Stimulated activated CD8-positive, alpha-beta memory T cell treated with anti-CD3 and anti-CD28 coated beads, Interleukin-12 subunit alpha, Interleukin-12 subunit beta, amount 100 ng/mL, for 24 hours (primary cell): ENCODE measurements around the gene ADPRHL1.
"Not testable (repeated sequence)": the region's sequence is repeated elsewhere in the genome, so short reads cannot be mapped to it uniquely, and the experiment has no call there.

Source experiments
- DNase-seq: peaks from one replicate; pipeline ENCODE4 v3.0.0-alpha.2; 2020; ENCODE audit errors: extremely low read depth

Gene ADPRHL1

DNA sequence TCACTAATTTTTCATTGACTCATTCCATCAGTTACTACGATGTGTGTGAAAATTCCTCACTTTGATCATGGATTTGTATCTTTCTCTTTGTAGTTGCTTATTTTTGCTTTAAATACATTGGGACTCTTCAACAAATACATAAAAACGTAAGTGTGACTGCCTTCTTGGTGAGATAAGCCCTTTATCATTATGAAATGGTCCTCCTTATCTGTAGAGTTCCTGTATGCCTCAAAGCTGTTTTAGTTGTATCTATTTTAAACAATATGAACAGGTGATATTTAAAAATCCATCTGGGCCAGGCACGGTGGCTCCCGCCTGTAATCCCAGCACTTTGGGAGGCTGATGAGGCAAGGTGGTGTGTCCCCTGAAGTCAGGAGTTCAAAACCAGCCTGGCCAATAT, 25.9 kb upstream of the ADPRHL1 start:
- no peak for DNase-seq

DNA sequence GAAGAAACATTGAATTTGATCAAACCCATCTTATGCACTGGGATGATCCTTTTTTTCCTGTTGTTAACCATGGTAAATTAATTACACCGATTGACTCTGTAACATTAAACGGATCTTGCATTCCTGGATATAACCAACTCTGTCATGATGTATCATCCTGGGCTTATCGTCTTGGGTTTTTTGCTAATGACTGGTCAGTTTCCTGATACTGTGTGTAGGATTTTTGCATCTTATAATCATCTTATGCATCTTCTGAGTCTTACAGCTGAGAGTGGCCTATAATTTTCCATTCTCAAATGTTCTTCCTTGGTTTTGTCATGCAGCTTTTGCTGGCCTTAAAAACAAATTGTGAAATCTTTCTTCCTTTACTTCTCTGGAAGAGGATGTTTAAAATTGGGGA, 24.4 kb upstream of the ADPRHL1 start:
- no peak for DNase-seq

DNA sequence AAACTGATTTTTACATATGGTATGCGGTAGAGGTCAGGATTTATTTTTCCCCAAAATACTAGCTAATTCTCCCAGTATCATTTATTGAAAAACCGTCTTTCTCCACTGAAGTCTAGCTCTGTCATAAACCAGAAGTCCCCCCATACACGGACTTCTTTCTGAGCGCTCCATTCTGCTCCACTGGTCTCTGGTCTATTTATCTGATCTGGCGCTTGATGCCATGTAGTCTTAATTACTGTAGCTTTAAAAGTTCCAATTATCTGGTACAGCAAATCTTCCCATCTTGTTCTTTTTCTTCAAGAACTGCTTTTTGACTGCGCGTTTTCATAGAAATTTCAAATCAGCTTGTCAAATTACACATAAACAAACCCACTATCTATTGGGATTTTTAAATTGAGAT, 23.5 kb upstream of the ADPRHL1 start:
- DNase-seq = no peak

DNA sequence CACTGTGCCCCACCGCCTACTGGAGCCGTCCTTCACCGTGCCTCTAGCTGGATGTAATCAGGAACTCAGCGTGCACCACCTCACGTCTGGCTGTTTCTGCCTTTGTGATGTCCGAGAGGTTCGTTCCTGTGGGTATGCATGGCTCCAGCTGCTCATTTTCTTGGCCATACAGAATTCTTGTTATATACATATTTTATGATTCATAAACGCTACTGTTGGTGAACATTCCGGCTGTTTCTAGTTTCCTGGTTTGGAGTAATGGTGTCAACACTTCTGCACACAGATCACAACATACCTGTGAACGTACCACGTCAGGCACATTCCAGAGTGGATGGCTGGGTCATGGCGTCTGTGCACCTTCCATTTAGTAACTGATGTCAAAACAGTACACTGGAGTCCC, 22.6 kb upstream of the ADPRHL1 start:
- no peak for DNase-seq

DNA sequence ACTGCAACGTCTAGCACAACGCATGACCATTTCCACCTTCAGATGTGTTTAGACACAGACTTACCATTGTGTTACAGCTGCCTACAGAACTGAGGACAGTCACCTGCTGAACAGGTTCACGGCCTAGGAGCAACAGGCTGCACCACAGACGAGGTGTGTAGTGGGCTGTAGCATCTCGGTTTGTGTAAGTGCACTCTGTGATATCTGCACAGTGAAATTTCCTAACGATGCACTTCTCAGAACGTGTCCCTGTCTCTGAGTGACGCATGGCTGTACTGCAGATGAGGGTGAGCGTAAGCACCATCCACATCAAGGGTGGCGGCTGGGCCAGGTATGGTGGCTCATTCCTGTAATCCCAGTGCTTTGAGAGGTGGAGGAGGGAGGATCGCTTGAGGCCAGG, 22.0 kb upstream of the ADPRHL1 start:
- no peak for DNase-seq

DNA sequence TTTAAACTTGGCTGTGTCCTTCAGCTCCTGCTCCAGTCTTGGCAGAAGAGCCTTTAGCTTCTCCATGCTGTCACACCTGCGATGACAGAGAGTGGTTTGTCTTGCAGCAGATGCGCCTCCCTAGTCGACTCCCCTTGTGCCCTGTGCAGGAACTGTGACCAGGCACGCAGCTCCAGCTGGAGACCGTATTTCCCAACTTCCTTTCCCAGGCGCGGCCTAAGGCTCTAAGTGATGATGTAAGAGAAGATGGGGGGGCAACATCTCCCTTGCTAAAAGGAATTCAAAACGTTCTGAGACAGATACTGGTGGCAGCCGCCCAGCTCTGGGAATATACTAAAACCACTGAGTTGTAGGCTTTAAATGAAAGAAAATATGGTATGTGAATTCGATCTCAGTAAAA, 20.9 kb upstream of the ADPRHL1 start:
- no peak for DNase-seq

DNA sequence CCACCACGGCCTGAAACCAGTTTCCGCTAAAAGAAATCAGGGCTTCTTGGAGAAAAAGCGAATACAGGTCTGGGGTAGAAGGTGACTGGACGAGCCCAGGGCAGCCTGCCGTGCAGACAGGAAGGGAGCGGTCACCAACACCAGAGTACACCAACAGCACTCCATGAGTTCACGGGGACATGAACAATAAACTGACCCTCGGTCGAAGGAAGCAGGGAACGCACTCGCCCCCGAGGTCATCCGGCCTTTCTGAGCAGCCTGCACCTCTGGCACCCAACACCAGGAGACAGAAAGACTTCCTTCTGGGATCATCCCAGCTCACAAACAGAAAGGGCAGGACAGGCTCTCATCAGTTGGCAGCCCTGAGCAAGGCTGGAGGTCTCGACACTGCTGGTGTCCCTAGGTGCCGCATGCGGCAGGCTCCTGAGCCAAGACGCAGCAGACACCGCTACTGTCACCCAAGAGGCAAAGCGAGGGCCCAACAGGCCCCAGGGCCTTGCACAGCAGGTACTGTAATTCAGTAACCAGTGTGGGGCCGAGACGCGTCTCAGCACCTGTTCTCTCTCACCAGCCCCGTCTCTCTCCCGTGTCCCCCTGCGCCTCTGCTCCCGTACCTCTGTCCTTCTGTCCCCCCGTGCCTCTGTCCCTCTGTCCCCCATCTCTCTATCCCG, 19.2 kb upstream of the ADPRHL1 start:
- no peak for DNase-seq

DNA sequence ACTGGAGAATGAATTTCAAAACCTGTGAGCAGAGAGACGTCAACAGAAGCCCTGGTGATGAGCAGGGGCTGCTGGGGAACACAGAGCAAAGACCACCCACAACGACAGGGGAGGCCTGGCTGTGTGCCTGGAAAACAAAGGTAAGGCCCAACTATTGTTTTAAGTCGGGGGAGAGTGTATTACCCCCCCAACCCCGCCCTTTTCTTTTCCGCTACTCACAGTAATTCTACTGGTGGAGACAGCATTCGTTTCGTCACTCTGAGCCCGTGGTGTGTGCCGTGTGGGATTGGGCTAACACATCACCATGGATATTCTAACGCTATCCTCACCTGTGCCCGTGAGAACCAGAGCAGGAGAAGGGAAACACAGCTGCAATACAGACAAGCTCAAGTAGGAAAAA, 18.6 kb upstream of the ADPRHL1 start:
- DNase-seq = no peak

DNA sequence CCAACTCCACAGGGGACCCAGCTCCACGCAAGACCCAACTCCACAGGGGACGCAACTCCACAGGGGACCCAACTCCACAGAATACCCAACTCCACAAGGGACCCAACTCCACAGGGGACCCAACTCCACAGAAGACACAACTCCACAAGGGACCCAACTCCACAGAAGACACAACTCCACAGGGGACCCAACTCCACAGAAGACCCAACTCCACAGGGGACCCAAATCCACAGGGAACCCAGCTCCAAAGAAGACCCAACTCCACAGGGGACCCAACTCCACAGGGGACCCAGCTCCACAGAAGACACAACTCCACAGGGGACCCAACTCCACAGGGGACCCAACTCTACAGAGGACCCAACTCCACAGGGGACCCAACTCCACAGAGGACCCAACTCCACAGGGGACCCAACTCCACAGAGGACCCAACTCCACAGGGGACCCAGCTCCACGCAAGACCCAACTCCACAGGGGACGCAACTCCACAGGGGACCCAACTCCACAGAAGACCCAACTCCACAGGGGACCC, 17.4 kb upstream of the ADPRHL1 start:
- DNase-seq = not testable (repeated sequence)

DNA sequence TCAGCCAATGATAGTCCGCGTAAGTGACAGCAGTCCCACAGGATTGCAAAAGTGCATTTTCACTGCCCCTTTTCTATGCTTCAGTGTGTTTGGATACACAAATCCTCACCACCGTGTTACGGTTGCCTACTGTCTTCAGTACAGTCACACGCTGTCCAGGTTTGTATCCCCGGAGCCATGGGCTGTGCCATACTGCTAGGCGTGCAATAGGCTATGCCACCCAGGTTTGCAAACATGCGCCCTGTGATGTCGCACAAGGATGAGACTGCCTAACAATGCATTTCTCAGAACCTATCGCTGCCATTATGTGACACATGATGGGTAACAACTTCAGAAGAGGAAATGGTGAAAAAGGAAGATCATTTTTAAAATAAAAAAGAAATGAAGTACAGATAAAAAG, 16.8 kb upstream of the ADPRHL1 start:
- no peak for DNase-seq

DNA sequence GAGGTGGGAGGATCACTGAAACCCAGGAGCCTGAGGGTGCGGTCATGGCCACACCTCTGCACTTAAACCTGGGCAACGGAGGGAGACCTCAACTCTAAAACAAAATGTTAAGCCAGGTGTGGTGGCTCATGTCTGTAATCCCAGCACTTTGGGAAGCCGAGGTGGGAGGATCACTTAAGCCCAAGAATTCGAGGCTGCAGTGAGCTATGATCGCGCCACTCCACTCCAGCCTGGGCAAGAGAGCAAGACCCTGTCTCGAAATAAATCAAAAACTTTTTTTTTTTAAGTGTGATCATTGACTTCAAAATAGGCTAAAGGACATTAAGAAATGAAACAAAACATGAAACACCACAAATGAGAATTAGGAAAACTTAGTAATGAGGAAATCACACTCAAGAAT, 16.3 kb upstream of the ADPRHL1 start:
- DNase-seq = no peak

DNA sequence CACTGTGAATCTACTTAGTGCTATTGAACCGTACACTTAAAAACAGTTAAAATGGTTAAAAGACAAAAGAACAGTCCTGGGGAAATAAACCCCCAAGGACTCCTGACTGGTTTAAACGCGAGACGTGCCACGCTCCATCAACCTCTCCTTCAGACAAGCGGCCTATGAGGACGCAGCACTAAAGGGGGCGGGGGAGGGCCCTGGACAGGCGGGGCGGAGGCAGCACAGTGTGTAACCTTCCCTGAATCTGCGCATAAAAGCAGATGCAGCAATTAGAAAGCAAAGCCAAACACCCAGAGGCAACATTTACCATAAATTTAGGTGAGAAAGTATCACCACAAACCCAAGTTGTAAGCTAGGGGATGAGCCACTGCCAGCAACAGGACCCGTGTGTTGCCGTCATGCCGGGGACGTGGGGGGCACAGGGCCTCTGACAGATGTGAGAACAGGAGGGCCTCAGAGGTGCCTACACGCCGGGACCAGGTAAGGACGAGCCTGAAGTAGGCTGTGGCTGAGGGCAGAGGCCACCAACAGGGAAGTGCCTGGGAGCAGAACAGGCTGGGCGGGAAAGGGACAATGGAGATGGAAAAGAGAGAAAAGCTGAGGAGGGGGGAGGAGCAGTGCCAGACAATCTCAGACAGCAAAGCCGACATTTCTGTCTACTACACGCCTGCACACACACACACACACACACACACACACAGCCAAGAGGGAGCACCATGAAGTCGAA, 15.3 kb upstream of the ADPRHL1 start:
- DNase-seq = no peak

DNA sequence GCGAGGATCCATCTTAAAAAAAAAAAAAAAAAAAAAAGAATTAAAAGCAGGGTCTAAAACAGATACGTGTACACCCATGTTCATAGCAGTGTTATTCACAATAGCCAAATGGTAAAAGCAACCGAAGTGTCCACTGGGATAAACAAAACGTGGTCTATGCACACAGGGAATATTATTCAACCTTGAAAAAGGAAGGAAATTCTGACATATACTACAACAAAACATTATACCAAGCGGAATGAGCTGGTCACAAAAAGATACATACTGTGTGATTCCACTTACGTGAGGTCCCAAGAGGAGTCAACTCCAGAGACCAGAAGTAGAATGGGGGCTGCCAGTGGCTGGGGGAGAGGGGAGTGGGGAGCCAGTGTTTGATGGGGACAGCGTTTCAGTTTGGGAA, 14.7 kb upstream of the ADPRHL1 start:
- no peak for DNase-seq

DNA sequence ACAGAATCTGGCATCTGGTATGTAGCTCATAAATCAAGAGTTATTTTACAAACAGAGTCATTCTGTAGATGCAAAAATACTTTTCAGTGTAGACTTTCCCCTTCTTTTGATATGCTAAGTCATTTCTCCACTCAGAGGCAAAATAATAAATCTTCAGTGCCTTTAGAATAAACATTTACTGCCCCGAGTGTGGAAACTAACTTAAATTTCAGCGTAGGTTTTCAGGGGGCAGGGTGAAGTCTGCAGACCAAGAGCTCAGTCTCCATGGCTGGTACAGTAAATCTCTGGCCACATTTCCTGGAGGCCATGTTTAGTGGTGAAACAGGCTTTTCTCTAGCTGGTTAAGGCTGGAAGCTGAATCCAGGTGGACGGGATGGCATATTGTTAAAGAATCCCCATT, 13.1 kb upstream of the ADPRHL1 start:
- no peak for DNase-seq

DNA sequence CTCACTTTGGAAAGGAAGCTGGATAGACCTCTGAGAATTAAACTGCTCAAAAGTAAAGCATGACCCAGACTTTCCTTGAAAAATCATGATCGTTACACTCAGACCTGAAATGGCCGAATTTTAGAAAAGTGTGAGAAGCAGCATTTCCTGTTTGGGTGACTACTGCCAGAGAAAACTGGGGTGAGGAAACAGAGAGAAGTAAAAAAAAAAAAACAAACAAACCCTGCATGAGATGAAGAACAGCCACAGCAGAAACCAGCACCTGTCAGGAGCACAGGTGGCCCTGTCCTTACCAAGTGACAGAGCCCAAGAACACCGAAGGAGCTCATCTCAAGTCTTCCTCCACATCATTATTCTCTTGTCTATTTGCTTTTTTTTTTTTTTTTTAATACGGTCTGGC, 12.0 kb upstream of the ADPRHL1 start:
- no peak for DNase-seq

DNA sequence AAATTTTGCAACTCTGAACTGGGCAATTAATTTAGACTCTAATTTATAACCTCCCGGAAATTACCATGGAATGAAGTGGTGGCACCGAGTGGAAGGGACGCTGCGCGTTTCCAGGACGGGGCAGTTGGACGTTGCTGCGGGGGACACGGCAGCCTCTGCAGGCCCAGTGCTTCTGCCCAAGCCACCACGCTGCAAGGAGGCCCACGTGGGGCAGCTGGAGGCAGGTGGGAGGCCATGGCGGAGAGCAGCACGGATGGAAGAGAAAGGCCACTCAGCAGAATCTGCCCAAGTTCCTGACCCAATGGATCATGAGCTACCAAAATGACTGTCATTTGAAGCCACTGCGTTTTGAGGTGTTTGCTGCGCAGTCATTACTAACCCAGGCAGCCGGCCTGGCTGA, 11.2 kb upstream of the ADPRHL1 start:
- DNase-seq = no peak

DNA sequence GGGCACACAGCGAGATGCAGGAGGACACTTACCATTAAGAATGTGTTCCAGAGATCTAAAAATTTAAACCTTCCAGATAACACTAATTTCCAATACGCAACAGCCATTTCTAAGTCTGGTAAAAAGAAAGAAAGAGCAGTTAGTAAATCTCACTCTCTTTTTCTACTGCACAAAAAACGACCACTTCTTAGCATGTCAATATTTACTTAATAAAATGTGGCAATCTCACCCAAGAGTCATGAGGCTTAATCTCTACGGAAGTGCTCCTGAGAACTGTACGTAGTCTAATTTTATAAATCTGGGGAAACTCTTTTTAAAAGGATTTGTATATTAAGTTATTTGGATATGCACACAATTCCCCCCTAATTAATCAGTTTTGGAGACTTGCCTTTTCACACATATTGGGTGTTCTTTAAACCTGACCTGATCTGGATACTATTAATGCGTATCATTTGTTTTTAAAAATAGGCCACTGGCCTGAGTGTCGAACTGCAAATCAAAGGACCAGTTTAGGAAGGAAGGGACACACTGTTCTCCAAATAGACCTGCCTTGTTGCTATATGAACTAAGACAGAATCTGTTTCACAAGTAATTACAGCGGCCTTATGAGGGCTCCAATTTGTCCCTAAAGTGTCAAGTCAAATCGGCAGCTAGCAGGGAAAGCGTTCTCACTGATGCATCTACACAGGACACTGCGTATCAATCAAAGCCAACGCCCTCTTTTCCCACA, 7.9 kb upstream of the ADPRHL1 start:
- DNase-seq = no peak

DNA sequence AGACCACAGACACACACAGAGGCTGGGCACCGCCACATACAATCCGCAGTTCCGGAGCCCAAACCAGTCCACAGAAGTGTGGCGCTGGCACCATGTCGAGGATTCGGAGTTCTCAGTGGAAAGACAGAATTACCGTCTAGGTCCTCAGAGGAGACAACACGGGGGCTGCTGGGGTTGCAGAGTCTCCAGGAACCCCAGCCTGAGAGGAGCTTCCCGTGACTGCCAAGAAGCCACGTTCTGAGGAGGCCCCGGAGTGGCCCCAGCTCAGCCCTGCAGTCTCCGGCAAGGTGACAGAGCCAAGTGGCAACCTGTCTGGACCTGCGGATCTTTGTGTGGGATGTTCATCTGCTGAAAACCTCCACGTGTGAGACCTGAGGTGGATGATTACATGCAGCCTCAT, 7.3 kb upstream of the ADPRHL1 start:
- no peak for DNase-seq

DNA sequence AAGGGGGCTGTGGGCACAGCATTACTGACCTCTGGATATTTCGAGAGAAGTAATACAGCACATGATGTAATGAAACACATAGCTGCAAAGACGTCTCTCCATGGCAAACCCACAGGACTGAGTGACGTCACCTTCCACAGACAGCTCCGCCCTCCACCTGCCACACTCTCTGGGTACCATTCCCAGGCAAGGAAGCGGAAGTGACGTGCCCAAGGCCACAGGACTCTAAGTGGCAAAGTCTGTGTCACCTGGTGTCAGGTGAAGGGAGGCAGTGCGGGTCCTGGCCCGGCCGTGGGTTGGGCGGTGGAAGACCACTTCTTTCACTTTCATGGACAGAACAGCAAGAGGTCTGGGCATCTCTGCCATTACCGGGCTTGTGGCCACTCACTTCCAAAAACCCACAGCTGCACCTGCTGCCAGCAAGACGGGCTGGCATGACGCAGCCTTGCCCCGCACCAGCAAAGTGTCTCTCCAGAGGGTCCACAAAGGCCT, 6.8 kb upstream of the ADPRHL1 start:
- DNase-seq = no peak

DNA sequence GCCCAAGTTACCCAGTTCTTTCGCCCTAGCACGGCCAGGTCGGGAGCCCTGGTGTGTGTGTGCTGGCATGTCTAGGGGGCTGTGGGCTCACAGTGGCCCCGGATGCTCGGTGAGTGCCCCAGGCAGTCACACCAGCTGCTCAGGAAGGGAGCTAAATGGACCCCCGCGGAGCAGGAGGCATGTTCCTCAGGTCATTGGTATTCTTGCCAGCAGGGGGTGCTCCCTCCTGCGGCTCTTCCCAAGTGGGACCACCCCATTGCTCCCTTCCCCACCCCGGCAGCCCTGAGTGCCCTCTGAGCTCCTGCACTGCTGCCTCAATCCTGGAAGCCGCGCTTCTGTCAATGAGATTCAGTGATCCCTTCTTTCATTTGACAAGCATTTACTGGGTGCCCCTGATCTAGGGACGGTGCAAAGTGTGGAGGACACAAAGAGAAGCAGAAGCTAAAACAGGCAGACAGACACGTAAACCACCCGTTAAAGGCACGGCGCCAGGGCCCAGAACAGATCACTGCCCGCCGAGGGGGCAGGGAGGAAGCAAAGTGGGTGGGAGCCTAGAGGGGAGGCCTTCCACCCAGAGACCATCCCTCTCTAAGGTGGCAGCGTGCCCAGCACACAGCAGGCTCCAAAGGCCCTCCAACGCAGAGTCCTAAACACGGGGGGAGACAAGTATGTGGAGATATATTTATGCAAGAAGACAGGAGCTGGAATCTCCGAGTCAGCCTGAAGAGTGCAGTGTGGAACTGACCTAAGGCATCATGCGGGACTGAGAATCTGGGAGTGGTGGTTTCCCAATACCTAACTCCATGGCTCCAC, 5.2 kb upstream of the ADPRHL1 start:
- DNase-seq = no peak

DNA sequence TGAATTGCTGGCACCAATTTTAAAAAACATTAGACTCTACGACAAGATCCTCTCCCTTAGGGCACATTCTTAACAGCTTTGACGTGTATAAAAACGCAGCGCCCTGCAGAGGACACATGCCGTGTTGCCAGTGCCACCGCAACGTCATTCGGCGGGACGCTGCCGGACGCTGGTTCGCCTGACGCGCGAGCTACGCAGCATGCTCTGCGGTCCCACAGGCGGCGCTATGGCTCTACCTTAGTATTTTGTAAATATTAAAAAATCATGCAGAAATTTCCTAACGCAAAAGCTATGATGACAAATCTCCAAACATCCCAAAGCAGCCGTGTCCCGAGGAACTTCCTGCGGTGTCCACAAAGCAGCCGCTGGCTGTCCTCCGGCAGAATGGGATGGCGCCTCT, 4.2 kb upstream of the ADPRHL1 start:
- no peak for DNase-seq
